ENCODE results near the gene YKT6. TPM values are rescaled to one million over a fixed set of nuclear protein-coding genes. Genes with fewer than 3 reads are reported as not detected.
A peak's percentile ranks its signal among the peaks of the same experiment; 100 is the strongest.

Gene YKT6
- total RNA-seq, 1 donor from 2014 or later = 56.1 TPM

DNA sequence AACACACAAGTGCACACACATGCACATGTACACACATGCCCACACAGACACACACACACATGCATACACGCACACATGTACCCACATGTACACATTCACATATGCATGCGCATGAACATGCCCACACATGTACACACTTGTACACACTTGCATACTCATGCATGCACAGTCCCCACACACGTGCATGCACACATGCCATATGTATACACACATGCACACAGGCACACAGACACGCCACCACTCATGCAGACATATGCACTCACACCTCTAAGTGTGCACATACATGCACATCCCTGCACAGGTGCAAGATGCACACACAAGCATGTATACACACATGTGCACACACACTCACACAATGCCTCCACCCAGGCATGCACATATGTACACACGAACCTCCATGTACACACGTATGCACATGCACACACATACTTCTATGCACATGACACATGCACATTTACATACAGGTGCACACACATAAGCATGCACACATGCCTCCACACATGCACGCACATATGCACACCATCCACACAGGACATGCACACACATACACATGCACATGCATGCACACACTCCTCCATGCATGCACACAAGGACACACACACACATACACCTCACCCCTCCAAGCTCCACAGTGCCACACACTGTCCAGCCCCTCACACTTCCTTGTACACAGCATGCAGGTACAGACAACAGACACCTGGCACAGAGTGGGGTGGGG lies 45.8 kb downstream of the YKT6 start:
- intact Hi-C loops (cut with DNase I) = no loop called here
- DNase-seq (ENCODE audit: low spot score) = no peak

DNA sequence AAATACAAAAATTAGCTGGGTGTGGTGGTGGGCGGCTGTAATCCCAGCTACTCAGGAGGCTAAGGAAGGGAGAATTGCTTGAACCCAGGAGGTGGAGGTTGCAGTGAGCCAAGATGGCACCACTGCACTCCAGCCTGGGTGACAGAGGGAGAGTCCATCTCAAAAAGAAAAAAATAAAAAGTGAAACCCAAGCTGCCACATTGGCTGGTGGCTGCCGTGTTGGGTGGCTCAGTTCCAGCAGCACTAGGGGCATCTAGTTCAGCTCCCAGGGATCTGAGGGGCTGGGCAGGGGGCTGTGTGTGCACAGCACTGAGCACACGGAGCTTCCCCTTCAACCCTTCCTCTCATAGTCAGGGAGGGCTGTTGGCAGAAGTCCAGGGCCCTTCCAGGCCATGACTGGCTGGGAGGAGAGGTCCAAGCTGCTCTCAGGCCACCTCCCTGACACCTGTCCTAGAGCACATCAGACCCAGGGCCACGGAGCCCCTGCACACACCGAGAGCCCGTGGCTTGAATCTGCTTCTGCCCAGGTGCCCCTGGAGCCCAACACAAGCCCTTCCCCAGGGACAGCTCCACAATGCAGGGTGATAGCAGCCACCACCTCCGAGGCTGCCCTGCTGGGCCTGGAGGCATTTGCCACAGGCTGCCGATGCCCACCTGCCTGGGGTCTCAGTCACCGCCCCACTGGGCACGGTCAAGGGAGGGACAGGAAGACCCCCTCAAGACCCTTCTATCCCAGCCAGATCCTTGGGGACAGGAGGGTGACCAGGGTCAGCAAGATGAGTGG lies 47.3 kb downstream of the YKT6 start:
- intact Hi-C loops (cut with DNase I) = no loop called here

DNA sequence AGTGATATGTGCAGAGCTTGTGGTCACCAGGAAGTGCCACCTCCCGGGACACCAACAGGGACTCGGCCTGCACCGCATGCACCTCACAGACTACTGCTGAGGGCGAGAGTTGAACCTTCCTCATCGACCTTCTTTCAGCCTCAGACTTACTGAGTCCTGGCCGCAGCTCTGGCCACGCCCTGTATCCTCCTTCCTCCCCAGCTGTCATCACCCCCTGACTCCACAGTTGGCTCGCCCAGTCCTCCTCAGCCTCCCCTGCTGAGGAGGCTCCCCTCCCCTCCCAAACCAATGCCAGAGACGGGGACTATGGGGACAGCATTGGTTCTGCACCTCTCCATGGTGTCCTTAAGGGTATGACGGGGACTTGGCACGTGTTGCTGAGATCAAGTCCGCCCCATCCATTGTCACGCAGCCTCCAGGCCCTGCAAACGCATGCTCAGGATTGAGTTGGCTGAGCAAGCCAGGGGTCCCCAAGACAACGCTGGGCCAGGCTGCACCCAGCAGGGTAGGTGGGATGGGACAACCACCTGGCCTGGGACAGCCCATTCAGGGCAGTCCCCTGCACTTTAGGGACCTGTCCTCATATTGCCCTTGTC lies 49.0 kb downstream of the YKT6 start:
- no peak for DNase-seq (ENCODE audit: low spot score)
- intact Hi-C loops (cut with DNase I) = no loop called here

More for the DNA sequence above, 47.3 kb downstream of the YKT6 start:
- DNase-seq (ENCODE audit: low spot score) = no peak

DNA sequence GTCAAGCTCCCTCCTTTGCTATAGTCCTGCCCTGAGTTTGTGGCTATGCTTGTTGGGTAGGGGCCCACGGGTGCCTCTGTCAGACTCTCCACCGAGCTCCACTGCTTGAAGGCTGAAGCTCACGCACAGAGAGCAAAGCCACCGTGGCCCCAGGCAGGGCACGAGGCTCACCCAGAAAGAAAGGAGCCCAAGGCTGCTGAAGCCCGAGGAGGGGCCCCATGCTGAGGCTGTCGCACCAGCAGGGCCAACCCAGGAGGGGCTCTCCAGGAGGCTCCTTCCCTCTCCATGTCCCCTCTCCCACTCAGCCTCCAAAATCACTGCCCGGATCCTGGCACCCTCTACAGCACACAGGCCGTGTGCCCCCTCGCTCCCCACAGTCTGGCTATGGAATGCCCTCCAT lies 50.5 kb downstream of the YKT6 start:
- intact Hi-C loops (cut with DNase I) = no loop called here
- no peak for DNase-seq (ENCODE audit: low spot score)

DNA sequence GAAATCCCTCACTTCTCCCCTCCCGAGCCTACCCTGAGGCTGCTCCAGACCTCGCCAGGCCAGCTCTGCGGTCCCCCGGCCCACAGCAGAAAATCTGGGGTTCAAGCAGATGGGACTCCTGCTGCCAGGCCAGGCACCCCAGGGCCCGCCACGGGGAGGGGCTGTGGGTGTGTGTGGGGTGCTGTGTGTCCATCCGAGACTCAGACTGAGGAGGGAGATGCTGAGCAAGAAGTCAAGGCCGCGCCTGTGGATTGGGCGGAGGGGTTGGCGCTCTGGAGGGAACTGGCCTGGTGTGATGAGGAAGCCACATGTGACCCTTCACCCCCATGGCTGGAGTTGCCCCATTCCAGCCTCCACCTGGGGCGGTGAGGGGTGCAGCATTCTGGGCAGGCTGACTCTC lies 51.1 kb downstream of the YKT6 start:
- intact Hi-C loops (cut with DNase I) = no loop called here
- no peak for DNase-seq (ENCODE audit: low spot score)

DNA sequence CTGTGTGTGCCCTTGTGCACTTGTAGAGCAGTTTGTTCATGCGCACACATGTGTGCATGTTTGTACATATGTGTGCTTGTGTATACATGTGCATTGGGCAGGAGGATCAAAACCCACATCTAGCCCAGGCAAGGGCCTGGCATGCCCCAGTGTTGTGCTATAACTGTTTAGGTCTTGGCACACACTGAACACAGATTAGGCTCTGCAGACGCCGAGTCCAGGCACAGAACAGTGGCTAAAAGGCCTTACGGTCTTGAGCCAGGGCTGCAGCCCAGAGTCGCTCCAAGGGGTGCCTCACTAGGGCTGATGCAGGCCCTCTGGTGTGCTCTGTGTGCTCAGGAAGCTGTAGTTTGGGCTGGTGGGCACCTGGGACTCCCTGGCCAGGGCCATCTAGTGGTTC lies 55.7 kb downstream of the YKT6 start:
- intact Hi-C loops (cut with DNase I) = loop anchor here (2.0 to 5.0 kb wide), 2 partner anchors 36 to 66 kb away; no protein-coding TSS in a partner anchor
- DNase-seq (ENCODE audit: low spot score) = no peak

DNA sequence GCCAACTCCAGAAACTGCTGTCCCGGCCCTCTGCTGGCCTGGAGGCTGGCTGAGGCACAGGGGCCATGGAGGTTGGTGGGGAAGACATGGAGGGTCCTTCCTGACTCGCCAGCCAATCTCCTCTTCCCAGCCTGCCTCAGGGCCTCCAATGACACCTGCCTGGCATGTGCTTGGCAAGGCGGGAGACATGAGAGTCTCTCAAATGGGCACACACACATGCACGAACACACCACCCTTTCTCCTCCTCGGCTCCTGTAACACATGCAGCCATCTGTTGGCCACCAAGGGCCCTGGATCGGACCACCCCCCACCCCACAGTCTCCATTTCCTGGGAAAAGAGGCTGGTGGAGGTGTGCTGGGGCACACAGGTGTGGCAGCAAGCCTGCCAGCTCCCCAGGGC lies 56.4 kb downstream of the YKT6 start:
- intact Hi-C loops (cut with DNase I) = loop anchor here (2.0 to 5.0 kb wide), 2 partner anchors 35 to 66 kb away; no protein-coding TSS in a partner anchor

DNA sequence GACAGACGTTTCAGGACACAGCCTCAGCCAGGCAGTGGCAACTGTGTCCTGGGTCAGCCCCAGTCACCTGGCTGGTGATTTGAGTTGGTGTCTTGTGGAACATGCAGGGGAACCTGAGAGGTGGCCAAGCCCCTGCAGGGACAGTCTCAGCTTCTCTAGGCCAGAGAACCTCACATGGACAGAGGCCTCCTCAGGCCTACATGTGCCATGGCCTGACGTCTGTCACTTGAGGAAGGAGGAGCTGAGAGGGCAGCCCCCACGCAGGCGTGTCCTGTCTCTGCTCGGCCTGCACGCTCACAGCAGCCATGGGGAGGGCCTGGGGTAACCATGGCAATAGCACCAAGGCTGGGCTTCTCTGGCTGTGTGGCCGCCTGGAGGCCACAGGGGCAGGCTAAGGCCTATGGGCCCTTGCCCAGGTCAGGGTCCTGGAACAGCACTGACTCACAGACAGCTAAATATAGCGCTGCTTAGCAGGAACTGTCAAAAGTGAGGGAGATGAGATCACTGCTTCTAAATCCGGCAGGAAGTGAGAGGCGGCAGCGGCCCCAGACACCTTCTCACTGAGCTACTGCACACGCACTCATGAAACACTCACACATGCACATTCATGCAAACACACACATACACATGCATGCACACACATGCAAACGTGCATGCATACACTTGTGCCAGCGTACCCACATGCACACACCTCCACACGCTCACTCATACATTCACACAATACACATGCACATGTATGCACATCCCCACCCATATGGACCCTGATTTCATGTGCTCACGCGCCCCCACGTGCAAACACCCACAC lies 57.0 kb downstream of the YKT6 start:
- intact Hi-C loops (cut with DNase I) = loop anchor here (1.0 to 5.0 kb wide), 3 partner anchors 34 to 65 kb away; no protein-coding TSS in a partner anchor

More for the DNA sequence above, 56.4 kb downstream of the YKT6 start:
- no peak for DNase-seq (ENCODE audit: low spot score)

DNA sequence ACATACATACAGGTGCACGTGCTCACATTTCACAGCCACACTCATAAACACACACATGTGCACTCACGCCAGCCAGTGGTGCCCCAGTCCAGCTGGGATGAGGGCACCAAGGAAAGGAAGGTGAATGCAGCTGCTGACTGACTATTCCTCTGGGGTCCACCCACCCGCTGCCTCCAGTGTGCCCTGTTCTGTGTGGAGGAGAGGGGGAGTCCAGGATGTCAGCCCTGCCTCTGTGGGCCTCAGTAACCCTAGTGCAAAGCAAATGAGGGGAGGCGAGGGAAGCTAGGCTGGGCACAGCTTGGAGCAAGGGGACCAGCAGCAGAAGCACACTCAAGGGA lies 57.6 kb downstream of the YKT6 start:
- intact Hi-C loops (cut with DNase I) = loop anchor here (1.0 to 5.0 kb wide), 2 partner anchors 34 to 49 kb away; no protein-coding TSS in a partner anchor

More for the DNA sequence above, 57.0 kb downstream of the YKT6 start:
- DNase-seq (ENCODE audit: low spot score) = peak; percentile 91

DNA sequence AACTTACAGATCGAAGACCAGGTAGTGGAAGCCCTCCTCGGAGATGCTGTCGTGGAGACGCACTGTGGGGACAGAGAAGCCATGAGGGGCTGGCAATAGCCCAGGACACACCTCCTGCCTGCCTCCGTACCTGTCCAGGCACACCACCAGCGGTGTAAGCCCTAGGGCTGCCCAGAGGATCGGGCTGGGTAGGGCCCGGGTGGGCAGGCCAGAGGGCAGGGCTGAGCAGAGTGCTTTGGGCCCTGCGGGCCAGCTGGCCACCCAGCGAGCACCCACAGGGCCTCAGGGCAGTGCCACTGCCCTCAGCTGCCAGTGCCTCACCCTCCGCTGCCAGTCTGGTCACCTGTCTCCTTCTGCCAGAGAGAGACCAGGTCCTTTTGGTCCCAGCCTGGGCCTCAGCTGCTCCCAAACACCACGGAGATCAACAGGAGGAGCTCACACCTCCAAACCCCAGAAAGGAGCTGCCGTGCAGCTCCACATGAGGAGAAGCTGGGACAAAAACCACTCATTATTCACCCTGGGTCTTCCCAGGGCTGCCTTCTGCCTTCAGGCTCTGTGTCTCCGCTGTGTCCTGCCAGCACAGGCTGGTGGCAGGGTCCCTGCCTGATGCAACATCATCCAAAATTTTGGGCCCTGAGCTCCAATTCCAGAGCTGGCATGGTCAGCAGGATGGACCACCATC lies 58.2 kb downstream of the YKT6 start:
- DNase-seq (ENCODE audit: low spot score) = no peak
- intact Hi-C loops (cut with DNase I) = loop anchor here (1.0 to 5.0 kb wide), 2 partner anchors 33 to 48 kb away; no protein-coding TSS in a partner anchor

More for the DNA sequence above, 57.6 kb downstream of the YKT6 start:
- DNase-seq (ENCODE audit: low spot score) = no peak

DNA sequence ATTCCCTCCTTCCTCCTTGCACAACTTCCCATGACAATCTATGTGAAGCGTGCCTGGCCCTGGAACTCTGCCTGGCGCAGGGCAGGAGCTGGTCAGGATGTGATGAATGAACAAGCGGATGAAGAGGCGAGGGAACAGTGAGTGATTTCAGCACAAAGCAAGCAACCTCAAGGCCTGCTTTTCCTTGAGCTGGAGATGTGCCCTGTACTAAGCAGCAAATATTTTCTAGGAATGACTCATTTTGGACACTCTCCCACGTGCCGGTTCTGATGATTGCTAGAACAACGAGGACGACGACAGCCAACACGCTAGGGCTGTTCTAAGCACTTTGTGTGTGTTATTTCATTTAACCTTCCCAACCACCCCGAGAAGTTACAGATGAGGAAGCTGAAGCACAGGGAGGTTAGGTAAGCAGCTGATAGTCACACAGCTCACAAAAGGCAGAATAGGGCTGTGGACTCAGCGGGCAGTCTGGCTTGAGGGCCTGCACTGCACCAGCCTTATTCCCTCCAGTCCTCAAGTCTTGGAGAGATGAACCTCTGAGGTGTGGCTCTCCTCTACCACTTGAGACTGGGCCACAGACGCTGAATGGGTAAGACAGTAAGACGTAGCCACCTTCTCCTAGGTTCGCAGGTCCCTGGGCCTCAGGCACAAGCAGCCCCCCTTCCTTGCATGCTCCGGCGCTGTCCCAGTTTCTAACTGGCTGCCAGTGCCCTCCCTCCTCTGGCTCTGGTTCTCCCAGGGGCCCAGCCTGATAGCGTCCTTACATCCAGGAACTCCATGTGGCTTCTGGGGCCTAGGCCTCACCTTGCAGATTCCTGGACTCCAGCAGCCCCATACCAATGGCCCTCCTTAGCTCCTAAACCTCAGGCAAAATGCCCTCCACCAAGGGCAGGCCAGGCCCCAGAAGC lies 59.0 kb downstream of the YKT6 start:
- intact Hi-C loops (cut with DNase I) = loop anchor here (5.0 kb wide), 1 partner anchor 32 kb away; no protein-coding TSS in a partner anchor

DNA sequence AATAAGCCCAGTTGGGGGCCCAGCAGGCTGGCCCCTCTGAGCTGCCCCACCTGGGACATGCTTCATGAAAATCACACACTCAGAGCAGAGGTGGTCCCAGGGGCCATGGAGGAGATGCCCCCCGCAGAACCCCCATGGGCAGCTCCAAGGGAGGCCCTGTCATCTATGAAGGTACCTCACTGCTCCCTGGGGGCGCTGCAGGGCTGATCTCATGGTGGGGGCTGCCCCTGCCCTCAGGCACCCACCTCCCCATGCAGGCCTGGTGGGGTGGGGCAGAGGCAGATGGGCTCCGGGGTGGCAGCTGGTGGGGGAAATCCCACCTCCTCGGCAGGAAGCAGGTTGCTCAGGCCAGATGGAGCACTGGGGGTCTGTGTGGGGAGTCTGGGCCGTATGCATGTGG lies 60.5 kb downstream of the YKT6 start:
- intact Hi-C loops (cut with DNase I) = no loop called here

More for the DNA sequence above, 59.0 kb downstream of the YKT6 start:
- DNase-seq (ENCODE audit: low spot score) = no peak

DNA sequence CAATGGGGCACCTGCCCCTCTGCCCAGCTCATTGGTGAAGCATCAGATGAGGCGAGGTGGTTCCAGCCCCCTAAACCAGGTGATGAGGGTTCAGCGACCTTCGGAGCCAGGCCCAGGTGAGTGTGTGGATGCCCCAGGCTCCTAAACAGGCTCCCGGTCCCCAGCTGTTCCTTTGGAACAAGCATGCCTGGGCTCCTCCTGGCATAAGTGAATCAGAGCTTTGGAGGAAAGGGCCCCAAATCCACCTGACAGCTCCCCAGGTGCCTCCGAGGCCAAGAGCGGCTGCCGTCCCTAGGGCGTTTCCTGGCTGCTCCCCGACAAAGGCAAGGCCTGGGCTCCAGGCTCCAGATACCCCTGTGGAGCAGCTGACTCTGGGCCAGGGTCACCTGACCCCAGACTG lies 61.3 kb downstream of the YKT6 start:
- no peak for DNase-seq (ENCODE audit: low spot score)
- intact Hi-C loops (cut with DNase I) = no loop called here

More for the DNA sequence above, 60.5 kb downstream of the YKT6 start:
- no peak for DNase-seq (ENCODE audit: low spot score)

DNA sequence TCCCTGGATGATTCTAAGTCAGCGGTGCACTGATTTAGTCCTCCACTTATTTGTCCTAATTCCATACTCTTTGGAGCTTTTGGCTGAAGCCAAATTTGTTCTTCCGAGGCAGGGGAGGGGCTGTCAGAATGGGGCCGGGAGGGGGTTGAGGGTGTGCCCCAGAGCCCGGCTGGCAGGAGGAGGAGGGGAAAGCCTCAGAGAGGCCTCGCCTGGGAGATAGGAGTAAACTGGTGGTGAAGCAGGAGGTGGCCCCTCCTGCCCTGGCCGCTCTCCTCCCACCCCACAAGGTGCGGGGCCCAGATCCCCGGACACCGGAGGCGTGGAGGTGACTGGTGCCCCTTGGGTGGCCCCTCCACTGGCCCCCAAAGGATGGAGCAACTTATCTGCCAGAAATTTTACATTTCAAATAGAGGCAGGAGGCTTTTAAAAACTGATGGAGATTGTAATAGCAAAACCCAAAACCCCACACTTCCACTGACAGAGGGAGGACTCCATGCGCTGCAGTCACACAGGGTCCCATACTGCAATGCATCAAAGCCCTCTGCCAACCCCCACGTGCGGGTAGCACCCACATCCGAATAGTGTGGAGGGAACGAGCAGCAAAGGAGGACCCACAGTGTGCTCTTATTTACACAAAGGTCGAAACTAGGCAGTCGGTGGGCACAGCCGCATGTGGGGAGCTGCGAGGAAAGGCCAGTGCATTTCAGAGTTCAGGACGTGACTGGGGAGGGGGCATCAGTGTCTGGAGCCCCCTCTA lies 62.7 kb downstream of the YKT6 start:
- intact Hi-C loops (cut with DNase I) = no loop called here
- DNase-seq (ENCODE audit: low spot score) = no peak

All from cardiac septum (tissue), 1 donor.